HCT116 (cell line): ENCODE measurements around the gene ZMYM4. TPM values are rescaled to one million over a fixed set of nuclear protein-coding genes. Genes with fewer than 3 reads are reported as not detected.

Experiments used
- ATAC-seq: fragments of 200-7000 bp; cut with Tn5 transposase; 2 replicates; pipeline ENCODE4 v1.9.1; 2020; ENCODE audit warnings: mild to moderate bottlenecking, moderate library complexity
- BruUV-seq: library from RNA; stranded (reverse); fragments of 400-500 nt; replicated peaks from 2 replicates; lab custom pipeline; 2021; lab: Mats Ljungman, UMichigan
- CTCF ChIA-PET: fragments of 300-600 bp; sonication (Branson Sonifier 250); formaldehyde crosslinking; loops from one replicate; lab custom pipeline; 2021; ENCODE audit warnings: antibody characterized with exemption; lab: Charles Lee
- POLR2A ChIA-PET: fragments of 300-600, 350-600 bp; sonication (Branson Sonifier 250); formaldehyde crosslinking; loops from one replicate; lab custom pipeline; 2021; ENCODE audit warnings: antibody characterized with exemption; lab: Charles Lee
- RAD21 ChIA-PET, 2 experiments: fragments of 300-600 bp; sonication (Branson Sonifier 250); formaldehyde crosslinking; loops; one replicate each; lab custom pipeline; 2023; ENCODE audit warnings: low total read pairs in 2 of 2; ENCODE audit not compliant: uncharacterized antibody in 2 of 2, unreplicated experiment in 2 of 2, low non-redundant PET in 1 of 2; lab: Charles Lee
- DNase-seq: peaks from one replicate; pipeline ENCODE4 v3.0.0-alpha.2; 2010; ENCODE audit warnings: low read depth, low spot score
- H2AFZ ChIP-seq: fragments of 200-600 bp; shearing (Covaris generic), sonication (generic); 2 replicates; pipeline ENCODE4 v1.6.1; 2017; ENCODE audit warnings: low read depth, mixed run types, mixed read lengths, antibody characterized with exemption, low read length; ENCODE audit not compliant: poor library complexity, severe bottlenecking
- H3K27ac ChIP-seq: 2 replicates; pipeline ENCODE4 v1.5.1; 2012; ENCODE audit warnings: low read depth, low read length
- H3K27me3 ChIP-seq: fragments of 200-600 bp; sonication (generic); 2 replicates; pipeline ENCODE4 v1.6.1; 2016; ENCODE audit warnings: mixed run types, low read length, mixed read lengths; ENCODE audit not compliant: insufficient read depth
- H3K36me3 ChIP-seq, 2 experiments: fragments of 200-500 bp in 1 of 2; fragments of 200-600 bp in 1 of 2; sonication (Bioruptor generic) in 1 of 2; sonication (generic) in 1 of 2; 2 replicates each; pipeline versions ENCODE4 v1.5.1 to v1.6.1; 2014 to 2016; ENCODE audit warnings: low read length in 2 of 2, inconsistent platforms in 1 of 2, mixed read lengths in 1 of 2, mixed run types in 1 of 2; ENCODE audit not compliant: insufficient read depth in 2 of 2, control insufficient read depth in 1 of 2
- H3K4me1 ChIP-seq, 2 experiments: fragments of 200-600 bp in 1 of 2; sonication (generic) in 1 of 2; 2 replicates each; pipeline versions ENCODE4 v1.5.1 to v1.6.1; 2012 to 2017; ENCODE audit warnings: low read length in 2 of 2, inconsistent platforms in 1 of 2, mild to moderate bottlenecking in 1 of 2, mixed read lengths in 1 of 2, mixed run types in 1 of 2, moderate library complexity in 1 of 2; ENCODE audit not compliant: insufficient read depth in 2 of 2, control insufficient read depth in 1 of 2
- H3K4me2 ChIP-seq: fragments of 200-600 bp; sonication (generic); 2 replicates; pipeline ENCODE4 v1.6.1; 2017; ENCODE audit warnings: mixed run types, low read length, mixed read lengths
- H3K4me3 ChIP-seq, 2 experiments: fragments of 200-600 bp in 1 of 2; sonication (generic) in 1 of 2; replicated peaks in 1 of 2; 2 replicates each; pipeline ENCODE4 v1.5.1; 2011 to 2016; ENCODE audit warnings: low read length in 2 of 2, control low read depth in 1 of 2, low read depth in 1 of 2, mild to moderate bottlenecking in 1 of 2, mixed read lengths in 1 of 2, mixed run types in 1 of 2
- H3K79me2 ChIP-seq: fragments of 200-600 bp; sonication (generic); 2 replicates; pipeline ENCODE4 v1.6.1; 2017; ENCODE audit warnings: mild to moderate bottlenecking, mixed run types, low read length, moderate library complexity, mixed read lengths; ENCODE audit not compliant: insufficient read depth
- H3K9ac ChIP-seq: fragments of 200-600 bp; sonication (generic); 2 replicates; pipeline ENCODE4 v1.6.1; 2016; ENCODE audit warnings: low read length, mixed read lengths
- H3K9me2 ChIP-seq: fragments of 200-600 bp; sonication (generic), shearing (Covaris generic); 2 replicates; pipeline ENCODE4 v1.6.1; 2017; ENCODE audit warnings: mixed run types, mild to moderate bottlenecking, moderate library complexity; ENCODE audit not compliant: insufficient read depth
- H3K9me3 ChIP-seq, 2 experiments: fragments of 200-500 bp in 1 of 2; fragments of 200-600 bp in 1 of 2; sonication (Bioruptor generic) in 1 of 2; sonication (generic) in 1 of 2; 2 replicates each; pipeline ENCODE4 v1.6.1; 2014 to 2017; ENCODE audit warnings: low read length in 2 of 2, mixed read lengths in 2 of 2, inconsistent platforms in 1 of 2, low read depth in 1 of 2, mild to moderate bottlenecking in 1 of 2, mixed run types in 1 of 2, moderate library complexity in 1 of 2; ENCODE audit not compliant: control insufficient read depth in 1 of 2, insufficient read depth in 1 of 2
- H4K20me1 ChIP-seq: fragments of 200-600 bp; sonication (generic), shearing (Covaris generic); 2 replicates; pipeline ENCODE4 v1.6.1; 2017; ENCODE audit warnings: mixed run types, mild to moderate bottlenecking, moderate library complexity; ENCODE audit not compliant: insufficient read depth
- EGR1 ChIP-seq: IDR thresholded peaks from 2 replicates; pipeline ENCODE4 v1.6.1; 2012; ENCODE audit warnings: low read depth
- ELF1 ChIP-seq: IDR thresholded peaks from 2 replicates; pipeline ENCODE4 v1.6.1; 2012; ENCODE audit warnings: low read depth, borderline replicate concordance
- EZH2 ChIP-seq: fragments of 200-600 bp; sonication (generic); IDR thresholded peaks from 2 replicates; pipeline ENCODE4 v1.6.1; 2017; ENCODE audit warnings: antibody characterized with exemption, mixed run types
- EZH2phosphoT487 ChIP-seq: fragments of 200-600 bp; IDR thresholded peaks from 2 replicates; pipeline ENCODE4 v1.6.1; 2018; ENCODE audit warnings: antibody characterized with exemption, borderline replicate concordance
- FOSL1 ChIP-seq: IDR thresholded peaks from 2 replicates; pipeline ENCODE4 v1.6.1; 2012; ENCODE audit warnings: low read depth
- POLR2AphosphoS5 ChIP-seq: IDR thresholded peaks from 2 replicates; pipeline ENCODE4 v1.6.1; 2011; ENCODE audit warnings: mild to moderate bottlenecking, low read depth, low read length, moderate library complexity
- RAD21 ChIP-seq: IDR thresholded peaks from 2 replicates; pipeline ENCODE4 v1.6.1; 2012; ENCODE audit warnings: low read depth, mild to moderate bottlenecking
- SIN3A ChIP-seq: IDR thresholded peaks from 2 replicates; pipeline ENCODE4 v1.6.1; 2012; ENCODE audit warnings: low read depth
- SRF ChIP-seq: IDR thresholded peaks from 2 replicates; pipeline ENCODE4 v1.6.1; 2012; ENCODE audit warnings: low read depth
- TCF7L2 ChIP-seq: IDR thresholded peaks from 2 replicates; pipeline ENCODE4 v1.7.0; 2011; ENCODE audit warnings: borderline replicate concordance, inconsistent platforms; ENCODE audit not compliant: insufficient read depth, insufficient read length; ENCODE audit errors: extremely low read depth
- ZNF274 ChIP-seq: fragments of 200-500 bp; sonication (Bioruptor generic); IDR thresholded peaks from 2 replicates; pipeline ENCODE4 v1.6.1; 2014; ENCODE audit warnings: mild to moderate bottlenecking, low read depth, low read length, inconsistent platforms
- intact Hi-C: fragments of 100-400 bp; cut with micrococcal nuclease; formaldehyde crosslinking; loops from 2 replicates; pipeline ENCODE4 v1.10.0; 2022
- total RNA-seq: library from RNA; stranded (reverse); gene quantifications from one replicate; pipeline ENCODE4 v1.2.1, GENCODE V29; 2021; ENCODE audit not compliant: unreplicated experiment
- TF ChIP-seq, protein P1 (sequence below): IDR thresholded peaks from 2 replicates; pipeline ENCODE4 v1.6.1; 2012
- TF ChIP-seq, protein P2 (sequence below): IDR thresholded peaks from 2 replicates; pipeline ENCODE4 v1.6.1; 2012

Gene ZMYM4
- total RNA-seq, 1 experiment from 2014 or later: 58.0 TPM

DNA sequence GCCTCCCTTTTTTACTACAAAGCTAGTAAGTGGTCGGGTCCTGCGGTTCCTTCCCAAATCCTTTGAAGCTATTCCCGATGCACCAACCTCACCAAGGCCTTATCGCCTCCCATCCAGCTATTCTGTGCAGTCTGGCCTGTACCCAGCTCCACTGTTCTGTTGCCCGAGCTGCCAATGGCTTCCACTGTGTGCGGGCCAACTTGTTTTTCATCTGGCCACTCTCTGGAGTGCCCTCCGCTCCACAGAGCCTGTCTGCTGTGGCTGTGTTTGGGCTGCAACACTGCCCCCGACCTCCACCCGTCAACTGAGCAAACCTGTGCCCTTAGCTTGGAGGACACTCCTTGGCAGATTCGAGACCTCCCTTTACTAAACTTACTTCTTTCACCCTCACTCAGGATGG, 163.7 kb downstream of the ZMYM4 start:
- H4K20me1 ChIP-seq: no peaks in the 10 kb centered on the region
- no peaks in the 10 kb centered on the region for H3K9me3 ChIP-seq
- no TSS peak for BruUV-seq
- H3K4me2 ChIP-seq: no peak overlapping the region
- intact Hi-C loops: no loop called here
- ChIA-PET CTCF (no interaction called here), POLR2A (no interaction called here), RAD21 (no interaction called here)
- no peak overlapping the region for H3K9ac ChIP-seq
- no peaks in the 10 kb centered on the region for H3K79me2 ChIP-seq
- no peak overlapping the region for H3K27ac ChIP-seq
- no peak overlapping the region for H3K4me3 ChIP-seq
- peaks cover 2 to 6% of the 10 kb centered on the region in 2 experiments; a peak in 1 of 4 replicates for H3K36me3 ChIP-seq
- TF ChIP-seq, protein P1, sequence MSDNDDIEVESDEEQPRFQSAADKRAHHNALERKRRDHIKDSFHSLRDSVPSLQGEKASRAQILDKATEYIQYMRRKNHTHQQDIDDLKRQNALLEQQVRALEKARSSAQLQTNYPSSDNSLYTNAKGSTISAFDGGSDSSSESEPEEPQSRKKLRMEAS: no peak
- TF ChIP-seq SIN3A: no peak
- TF ChIP-seq TCF7L2: no peak
- TF ChIP-seq ZNF274: no peak
- no peak for TF ChIP-seq ELF1
- TF ChIP-seq RAD21: no peak
- TF ChIP-seq EZH2: no peak
- TF ChIP-seq EGR1: no peak
- TF ChIP-seq, protein P2, sequence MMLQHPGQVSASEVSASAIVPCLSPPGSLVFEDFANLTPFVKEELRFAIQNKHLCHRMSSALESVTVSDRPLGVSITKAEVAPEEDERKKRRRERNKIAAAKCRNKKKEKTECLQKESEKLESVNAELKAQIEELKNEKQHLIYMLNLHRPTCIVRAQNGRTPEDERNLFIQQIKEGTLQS: no peak
- TF ChIP-seq, all 23 proteins: peak for 0
- H2AFZ ChIP-seq: no peak overlapping the region
- no peaks in the 10 kb centered on the region for H3K9me2 ChIP-seq
- ATAC-seq: no peak
- H3K4me1 ChIP-seq: no peaks in the 10 kb centered on the region
- no peak for DNase-seq
- H3K27me3 ChIP-seq: no peaks in the 10 kb centered on the region

DNA sequence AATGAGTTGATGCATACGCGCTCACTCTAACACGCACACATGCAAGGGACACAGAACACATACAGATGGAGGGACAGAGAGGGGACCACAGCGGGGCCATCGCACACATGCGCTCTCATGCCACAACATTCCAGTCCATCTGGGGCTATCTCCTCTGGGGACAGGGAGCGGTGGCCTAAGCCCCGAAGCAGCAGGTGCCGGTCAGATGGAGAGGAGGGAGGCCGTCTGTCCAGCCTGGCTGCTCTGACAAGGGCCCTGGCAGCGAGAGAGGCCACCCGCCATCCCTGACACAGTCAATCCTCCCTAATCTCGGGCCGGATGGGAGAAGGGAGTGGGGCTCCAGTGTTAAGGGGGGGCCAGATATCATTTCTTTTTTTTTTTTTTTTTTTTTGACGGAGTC, 165.2 kb downstream of the ZMYM4 start:
- Histone ChIP-seq H3K9me3 (no peaks in the 10 kb centered on the region), H3K4me3 (no peak overlapping the region), H2AFZ (no peak overlapping the region), H3K27ac (no peak overlapping the region), H3K9ac (no peak overlapping the region), H3K27me3 (no peaks in the 10 kb centered on the region), H3K4me2 (no peak overlapping the region)
- ChIA-PET POLR2A (no interaction called here), RAD21 (no interaction called here), CTCF (interaction anchor here (0.7 kb wide), 1 partner anchor 18 kb away, joined by 3 read pairs; no protein-coding TSS in a partner anchor)
- ATAC-seq (no peak), DNase-seq (no peak)
- TF ChIP-seq FOSL1: no peak
- TF ChIP-seq ZNF274: no peak
- no peak for TF ChIP-seq SRF
- TF ChIP-seq POLR2AphosphoS5: no peak
- no peak for TF ChIP-seq EZH2phosphoT487
- TF ChIP-seq, all 23 proteins: peak for 0
- BruUV-seq: TSS peak; percentile 55
- Histone ChIP-seq H3K36me3 (peaks cover 2 to 6% of the 10 kb centered on the region in 2 experiments; a peak in 1 of 4 replicates), H3K9me2 (no peaks in the 10 kb centered on the region), H3K4me1 (no peaks in the 10 kb centered on the region), H4K20me1 (no peaks in the 10 kb centered on the region), H3K79me2 (no peaks in the 10 kb centered on the region)
- intact Hi-C loops: no loop called here
